ENCODE measurements around the gene CREB3L2.

CREB3L2 gene

GRCh38 chr7:137870684-137871083 lies 131.2 kb downstream of the CREB3L2 start:
- in situ Hi-C loops (cut with HindIII; ENCODE audit: low pct_unique_long_range_greater_than_20kb, low sequenced_read_pairs): no loop called here
- no peak for TF ChIP-seq JUND (IDR thresholded peaks at IDR 0.05; ENCODE audit: low read depth)
- DNase-seq (ENCODE audit: low read depth in 1 of 2, low spot score in 1 of 2): no peak

GRCh38 chr7:137870078-137870477 lies 131.8 kb downstream of the CREB3L2 start:
- in situ Hi-C loops (cut with HindIII; ENCODE audit: low pct_unique_long_range_greater_than_20kb, low sequenced_read_pairs): no loop called here
- no peak for TF ChIP-seq JUND (IDR thresholded peaks at IDR 0.05; ENCODE audit: low read depth)
- no peak for DNase-seq (ENCODE audit: low read depth in 1 of 2, low spot score in 1 of 2)

GRCh38 chr7:137869260-137869659 lies 132.6 kb downstream of the CREB3L2 start:
- no peak for DNase-seq (ENCODE audit: low read depth in 1 of 2, low spot score in 1 of 2)
- in situ Hi-C loops (cut with HindIII; ENCODE audit: low pct_unique_long_range_greater_than_20kb, low sequenced_read_pairs): no loop called here
- no peak for TF ChIP-seq JUND (IDR thresholded peaks at IDR 0.05; ENCODE audit: low read depth)

GRCh38 chr7:137867289-137867688 lies 134.6 kb downstream of the CREB3L2 start:
- TF ChIP-seq JUND (IDR thresholded peaks at IDR 0.05; ENCODE audit: low read depth): no peak
- DNase-seq (ENCODE audit: low read depth in 1 of 2, low spot score in 1 of 2): no peak
- in situ Hi-C loops (cut with HindIII; ENCODE audit: low pct_unique_long_range_greater_than_20kb, low sequenced_read_pairs): no loop called here

GRCh38 chr7:137865764-137866163 lies 136.1 kb downstream of the CREB3L2 start:
- in situ Hi-C loops (cut with HindIII; ENCODE audit: low pct_unique_long_range_greater_than_20kb, low sequenced_read_pairs): no loop called here
- no peak for TF ChIP-seq JUND (IDR thresholded peaks at IDR 0.05; ENCODE audit: low read depth)

GRCh38 chr7:137862964-137863363 lies 138.9 kb downstream of the CREB3L2 start:
- no peak for TF ChIP-seq JUND (IDR thresholded peaks at IDR 0.05; ENCODE audit: low read depth)
- no peak for DNase-seq (ENCODE audit: low read depth in 1 of 2, low spot score in 1 of 2)
- in situ Hi-C loops (cut with HindIII; ENCODE audit: low pct_unique_long_range_greater_than_20kb, low sequenced_read_pairs): no loop called here

More at GRCh38 chr7:137865764-137866163, 136.1 kb downstream of the CREB3L2 start:
- no peak for DNase-seq (ENCODE audit: low read depth in 1 of 2, low spot score in 1 of 2)

GRCh38 chr7:137862358-137862757 lies 139.5 kb downstream of the CREB3L2 start:
- no peak for DNase-seq (ENCODE audit: low read depth in 1 of 2, low spot score in 1 of 2)
- in situ Hi-C loops (cut with HindIII; ENCODE audit: low pct_unique_long_range_greater_than_20kb, low sequenced_read_pairs): no loop called here
- TF ChIP-seq JUND (IDR thresholded peaks at IDR 0.05; ENCODE audit: low read depth): no peak

- no peak for DNase-seq (ENCODE audit: low read depth in 1 of 2, low spot score in 1 of 2)
- in situ Hi-C loops (cut with HindIII; ENCODE audit: low pct_unique_long_range_greater_than_20kb, low sequenced_read_pairs): no loop called here
- no peak for TF ChIP-seq JUND (IDR thresholded peaks at IDR 0.05; ENCODE audit: low read depth)
Observed at GRCh38 chr7:137860542-137860941, 141.3 kb downstream of the CREB3L2 start.

- in situ Hi-C loops (cut with HindIII; ENCODE audit: low pct_unique_long_range_greater_than_20kb, low sequenced_read_pairs): no loop called here
- no peak for DNase-seq (ENCODE audit: low read depth in 1 of 2, low spot score in 1 of 2)
- no peak for TF ChIP-seq JUND (IDR thresholded peaks at IDR 0.05; ENCODE audit: low read depth)
Observed at GRCh38 chr7:137853053-137853452, 148.8 kb downstream of the CREB3L2 start.

- TF ChIP-seq JUND (IDR thresholded peaks at IDR 0.05; ENCODE audit: low read depth): no peak
- in situ Hi-C loops (cut with HindIII; ENCODE audit: low pct_unique_long_range_greater_than_20kb, low sequenced_read_pairs): no loop called here
- DNase-seq (ENCODE audit: low read depth in 1 of 2, low spot score in 1 of 2): no peak
Observed at GRCh38 chr7:137852108-137852507, 149.8 kb downstream of the CREB3L2 start.

- DNase-seq (ENCODE audit: low read depth in 1 of 2, low spot score in 1 of 2): no peak
- in situ Hi-C loops (cut with HindIII; ENCODE audit: low pct_unique_long_range_greater_than_20kb, low sequenced_read_pairs): no loop called here
- TF ChIP-seq JUND (IDR thresholded peaks at IDR 0.05; ENCODE audit: low read depth): no peak
Observed at GRCh38 chr7:137850972-137851945, 150.6 kb downstream of the CREB3L2 start.

GRCh38 chr7:137850571-137850970 lies 151.3 kb downstream of the CREB3L2 start:
- DNase-seq (ENCODE audit: low read depth in 1 of 2, low spot score in 1 of 2): no peak
- in situ Hi-C loops (cut with HindIII; ENCODE audit: low pct_unique_long_range_greater_than_20kb, low sequenced_read_pairs): no loop called here
- no peak for TF ChIP-seq JUND (IDR thresholded peaks at IDR 0.05; ENCODE audit: low read depth)

GRCh38 chr7:137848095-137848494 lies 153.8 kb downstream of the CREB3L2 start:
- no peak for DNase-seq (ENCODE audit: low read depth in 1 of 2, low spot score in 1 of 2)
- in situ Hi-C loops (cut with HindIII; ENCODE audit: low pct_unique_long_range_greater_than_20kb, low sequenced_read_pairs): no loop called here
- no peak for TF ChIP-seq JUND (IDR thresholded peaks at IDR 0.05; ENCODE audit: low read depth)

Data from T47D (cell line).